CD14-positive monocyte (primary cell): ENCODE results near the gene AXIN1. TPM values are rescaled to one million over a fixed set of nuclear protein-coding genes. Genes with fewer than 3 reads are reported as not detected.
"Not testable (repeated sequence)": the region's sequence is repeated elsewhere in the genome, so short reads cannot be mapped to it uniquely, and the experiment has no call there.

Source experiments
- DNase-seq, 3 donors: peaks; one replicate each; pipeline ENCODE4 v3.0.0-alpha.2; 2011 to 2022
- H2AFZ ChIP-seq: 2 replicates; pipeline ENCODE4 v1.6.0; 2012; ENCODE audit warnings: mild to moderate bottlenecking, low read depth, low read length, inconsistent platforms; ENCODE audit not compliant: insufficient read depth, poor library complexity, severe bottlenecking
- H3K27ac ChIP-seq, 2 donors: 1 replicate in 1 of 2; 2 replicates in 1 of 2; pipeline ENCODE4 v1.5.1; 2012 to 2013; ENCODE audit warnings: low read length in 2 of 2, control low read depth in 1 of 2, inconsistent platforms in 1 of 2, low read depth in 1 of 2, mild to moderate bottlenecking in 1 of 2
- H3K27me3 ChIP-seq, 2 donors: one replicate each; pipeline versions ENCODE4 v1.6.0 to v1.6.1; 2011 to 2013; ENCODE audit warnings: low read length in 2 of 2; ENCODE audit not compliant: control insufficient read depth in 2 of 2, insufficient read depth in 2 of 2
- H3K36me3 ChIP-seq, 2 donors: replicated peaks in 1 of 2; 1 replicate in 1 of 2; 2 replicates in 1 of 2; pipeline versions ENCODE4 v1.5.1 to v1.6.1; 2012 to 2013; ENCODE audit warnings: low read length in 2 of 2, control low read depth in 1 of 2, inconsistent platforms in 1 of 2, mild to moderate bottlenecking in 1 of 2; ENCODE audit not compliant: insufficient read depth in 2 of 2, control insufficient read depth in 1 of 2
- H3K4me1 ChIP-seq, 2 donors: 1 replicate in 1 of 2; 2 replicates in 1 of 2; pipeline versions ENCODE4 v1.5.1 to v1.6.1; 2012 to 2013; ENCODE audit warnings: low read length in 2 of 2, control low read depth in 1 of 2, inconsistent platforms in 1 of 2, mild to moderate bottlenecking in 1 of 2, moderate library complexity in 1 of 2; ENCODE audit not compliant: insufficient read depth in 2 of 2, control insufficient read depth in 1 of 2
- H3K4me2 ChIP-seq: replicated peaks from 2 replicates; pipeline ENCODE3; 2012; ENCODE audit warnings: low read length, moderate library complexity, mild to moderate bottlenecking; ENCODE audit not compliant: poor library complexity, severe bottlenecking; ENCODE audit errors: extremely low read depth
- H3K4me3 ChIP-seq, 3 experiments: fragments of 200-600 bp in 1 of 3; sonication (generic) in 1 of 3; replicated peaks in 1 of 3; 1 replicate in 2 of 3; 2 replicates in 1 of 3; pipeline ENCODE4 v1.5.1; 2011 to 2013; ENCODE audit warnings: low read length in 3 of 3, mild to moderate bottlenecking in 3 of 3, control low read depth in 2 of 3, low read depth in 2 of 3, inconsistent platforms in 1 of 3, moderate library complexity in 1 of 3
- H3K79me2 ChIP-seq: 2 replicates; pipeline ENCODE4 v1.6.0; 2012; ENCODE audit warnings: mild to moderate bottlenecking, control low read depth, inconsistent platforms, low read length, moderate library complexity; ENCODE audit not compliant: insufficient read depth
- H3K9ac ChIP-seq: 2 replicates; pipeline ENCODE4 v1.6.0; 2017; ENCODE audit warnings: low read length, mild to moderate bottlenecking; ENCODE audit not compliant: insufficient read depth, poor library complexity, severe bottlenecking
- H3K9me3 ChIP-seq, 2 donors: replicated peaks in 1 of 2; 1 replicate in 1 of 2; 2 replicates in 1 of 2; pipeline versions ENCODE4 v1.5.1 to v1.6.1; 2012 to 2013; ENCODE audit warnings: low read length in 2 of 2, control low read depth in 1 of 2; ENCODE audit not compliant: control insufficient read depth in 1 of 2, insufficient read depth in 1 of 2
- H4K20me1 ChIP-seq: 2 replicates; pipeline ENCODE4 v1.6.0; 2012; ENCODE audit warnings: mild to moderate bottlenecking, low read length, control low read depth, moderate library complexity; ENCODE audit not compliant: insufficient read depth
- H3K27ac Mint-ChIP-seq, 7 donors: one replicate each; pipeline ENCODE4 v1.8.0; 2020; ENCODE audit warnings: mild to moderate bottlenecking in 7 of 7, mixed read lengths in 7 of 7, moderate library complexity in 6 of 7, inconsistent platforms in 2 of 7
- H3K27me3 Mint-ChIP-seq, 3 donors: one replicate each; pipeline ENCODE4 v1.8.0; 2021 to 2022; ENCODE audit warnings: low read depth in 3 of 3, mild to moderate bottlenecking in 3 of 3, mixed read lengths in 3 of 3, moderate library complexity in 3 of 3, inconsistent platforms in 1 of 3
- H3K36me3 Mint-ChIP-seq, 2 donors: one replicate each; pipeline ENCODE4 v1.8.0; 2020; ENCODE audit warnings: mixed read lengths in 2 of 2, inconsistent platforms in 1 of 2, mild to moderate bottlenecking in 1 of 2
- H3K4me1 Mint-ChIP-seq: one replicate; pipeline ENCODE4 v1.8.0; 2020; ENCODE audit warnings: mild to moderate bottlenecking, mixed read lengths
- H3K4me3 Mint-ChIP-seq, 2 donors: one replicate each; pipeline ENCODE4 v1.8.0; 2020; ENCODE audit warnings: mild to moderate bottlenecking in 2 of 2, mixed read lengths in 2 of 2, moderate library complexity in 1 of 2
- H3K9me3 Mint-ChIP-seq, 7 donors: one replicate each; pipeline ENCODE4 v1.8.0; 2020 to 2022; ENCODE audit warnings: mixed read lengths in 7 of 7, mild to moderate bottlenecking in 6 of 7, moderate library complexity in 6 of 7, inconsistent platforms in 2 of 7
- WGBS: methylation state at CpG from one replicate; pipeline ENCODE4 v1.1.5; 2013; ENCODE audit warnings: missing lambda C conversion rate; ENCODE audit not compliant: insufficient coverage; 5-methylcytosine and 5-hydroxymethylcytosine counted together
- intact Hi-C, 2 donors: fragments of 100-400 bp; cut with micrococcal nuclease; formaldehyde crosslinking; loops; one replicate each; pipeline versions ENCODE4 v1.15.0 to v1.15.1; 2023
- polyA plus RNA-seq, 3 donors: library from polyadenylated mRNA; depleted of rRNA in 1 of 3; unstranded in 2 of 3; stranded (reverse) in 1 of 3; fragments of 300-500 nt in 2 of 3; fragments of >200 nt in 1 of 3; fragmentation: Illumina TruSeq in 2 of 3; gene quantifications; 1 replicate in 2 of 3; 2 replicates in 1 of 3; pipeline ENCODE4 v1.2.3, GENCODE V29; 2012 to 2021
- TF ChIP-seq, protein P1 (sequence below): fragments of 200-600 bp; IDR thresholded peaks from one replicate; pipeline ENCODE4 v1.8.0; 2022; ENCODE audit warnings: antibody characterized with exemption, mild to moderate bottlenecking

AXIN1 gene
- polyA plus RNA-seq, 3 donors: 0.30 to 20.9 (median 0.74) TPM

DNA sequence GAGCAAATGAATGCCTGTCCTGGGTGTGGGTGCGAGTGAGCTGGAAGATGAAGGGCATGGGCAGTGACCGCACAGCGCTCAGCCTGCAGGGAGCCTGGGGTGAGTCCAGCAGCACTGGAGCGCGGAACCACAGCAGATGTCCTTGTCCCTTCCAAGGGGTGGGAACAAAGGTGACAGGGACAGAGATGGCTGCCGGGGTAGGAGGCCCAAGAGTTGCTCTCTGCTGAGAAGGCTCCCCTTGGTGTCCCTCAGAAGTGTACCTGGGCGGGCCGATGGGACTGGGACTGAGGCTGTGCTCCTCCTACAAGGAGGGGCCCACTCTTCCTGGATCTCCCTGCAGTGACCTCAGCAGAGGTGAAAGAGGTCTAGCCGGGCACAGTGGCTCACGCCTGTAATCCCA lies 36.8 kb upstream of the AXIN1 start:
- peak overlapping the region in 2 of 7 donors; percentile 14 to 48 for H3K27ac Mint-ChIP-seq
- TF ChIP-seq, protein P1, sequence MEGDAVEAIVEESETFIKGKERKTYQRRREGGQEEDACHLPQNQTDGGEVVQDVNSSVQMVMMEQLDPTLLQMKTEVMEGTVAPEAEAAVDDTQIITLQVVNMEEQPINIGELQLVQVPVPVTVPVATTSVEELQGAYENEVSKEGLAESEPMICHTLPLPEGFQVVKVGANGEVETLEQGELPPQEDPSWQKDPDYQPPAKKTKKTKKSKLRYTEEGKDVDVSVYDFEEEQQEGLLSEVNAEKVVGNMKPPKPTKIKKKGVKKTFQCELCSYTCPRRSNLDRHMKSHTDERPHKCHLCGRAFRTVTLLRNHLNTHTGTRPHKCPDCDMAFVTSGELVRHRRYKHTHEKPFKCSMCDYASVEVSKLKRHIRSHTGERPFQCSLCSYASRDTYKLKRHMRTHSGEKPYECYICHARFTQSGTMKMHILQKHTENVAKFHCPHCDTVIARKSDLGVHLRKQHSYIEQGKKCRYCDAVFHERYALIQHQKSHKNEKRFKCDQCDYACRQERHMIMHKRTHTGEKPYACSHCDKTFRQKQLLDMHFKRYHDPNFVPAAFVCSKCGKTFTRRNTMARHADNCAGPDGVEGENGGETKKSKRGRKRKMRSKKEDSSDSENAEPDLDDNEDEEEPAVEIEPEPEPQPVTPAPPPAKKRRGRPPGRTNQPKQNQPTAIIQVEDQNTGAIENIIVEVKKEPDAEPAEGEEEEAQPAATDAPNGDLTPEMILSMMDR: no peak
- 87% methylated on average over 9 of the region's 10 CpGs for WGBS

DNA sequence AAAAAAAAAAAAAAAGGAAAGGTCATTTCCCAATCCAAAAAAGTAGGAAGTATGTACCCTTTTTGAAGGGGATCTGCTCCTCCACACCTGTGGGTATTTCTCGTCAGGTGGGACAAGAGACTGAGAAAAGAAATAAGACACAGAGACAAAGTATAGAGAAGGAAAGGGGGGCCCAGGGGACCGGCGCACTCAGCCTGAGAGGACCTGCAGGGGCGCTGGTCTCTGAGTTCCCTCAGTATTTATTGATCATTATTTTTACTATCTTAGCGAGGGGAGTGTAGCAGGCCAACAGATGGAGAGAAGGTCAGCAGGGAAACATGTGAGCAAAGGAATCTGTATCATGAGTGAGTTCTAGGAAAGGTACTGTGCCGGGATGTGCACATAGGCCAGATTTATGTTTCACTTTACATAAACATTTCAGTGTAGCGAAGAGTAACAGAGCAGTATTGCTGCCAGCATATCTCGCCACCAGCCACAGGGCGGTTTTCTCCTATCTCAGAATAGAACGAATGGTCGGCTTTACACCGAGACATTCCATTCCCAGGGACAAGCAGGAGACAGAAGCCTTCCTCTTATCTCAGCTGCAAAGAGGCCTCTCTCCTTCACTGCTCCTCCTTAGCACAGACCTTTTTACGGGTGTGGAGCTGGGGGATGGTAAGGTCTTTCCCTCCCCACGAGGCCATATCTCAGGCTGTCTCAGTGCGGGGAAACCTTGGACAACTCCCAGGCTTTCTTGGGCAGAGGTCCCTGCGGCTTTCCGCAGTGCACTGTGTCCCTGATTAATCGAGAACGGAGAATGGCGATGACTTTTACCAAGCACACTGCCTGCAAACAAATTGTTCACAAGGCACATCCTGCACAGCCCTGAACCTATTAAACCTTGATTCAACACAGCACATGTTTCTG lies 35.5 kb upstream of the AXIN1 start:
- peaks cover 27% of the 10 kb centered on the region for H3K4me1 Mint-ChIP-seq
- H3K4me3 ChIP-seq, DNase-seq, H3K4me3 Mint-ChIP-seq, H3K27me3 ChIP-seq, H3K9me3 ChIP-seq, H3K27ac ChIP-seq, H3K79me2 ChIP-seq, H4K20me1 ChIP-seq, H3K9me3 Mint-ChIP-seq, H3K27me3 Mint-ChIP-seq, H3K9ac ChIP-seq, H3K36me3 ChIP-seq, H3K27ac Mint-ChIP-seq, H2AFZ ChIP-seq, H3K36me3 Mint-ChIP-seq, H3K4me2 ChIP-seq, intact Hi-C loops: not testable (repeated sequence)
- 92% methylated on average over 9 of the region's 20 CpGs for WGBS
- H3K4me1 ChIP-seq: peaks cover 27 to 35% of the 10 kb centered on the region in 2 donors

More for the DNA sequence above, 36.8 kb upstream of the AXIN1 start:
- H3K27ac ChIP-seq: no peak overlapping the region
- peaks cover 14 to 21% of the 10 kb centered on the region in 2 donors for H3K4me1 ChIP-seq
- H3K79me2 ChIP-seq: no peaks in the 10 kb centered on the region
- no peak overlapping the region for H3K9ac ChIP-seq
- Mint-ChIP-seq H3K27me3 (peaks cover 0 to 3% (median 0%) of the 10 kb centered on the region in 3 donors), H3K4me1 (peaks cover 14% of the 10 kb centered on the region), H3K9me3 (peaks cover 0 to 9% (median 4%) of the 10 kb centered on the region in 7 donors), H3K4me3 (no peak overlapping the region), H3K36me3 (peaks cover 0 to 6% of the 10 kb centered on the region in 2 donors)
- no peak overlapping the region for H3K4me3 ChIP-seq
- H3K4me2 ChIP-seq: no peak overlapping the region
- H3K27me3 ChIP-seq: no peaks in the 10 kb centered on the region
- intact Hi-C loops: no loop called here
- peaks cover 0 to 3% of the 10 kb centered on the region in 2 donors for H3K9me3 ChIP-seq
- no peaks in the 10 kb centered on the region for H4K20me1 ChIP-seq
- no peak overlapping the region for H2AFZ ChIP-seq
- no peak for DNase-seq
- H3K36me3 ChIP-seq: no peaks in the 10 kb centered on the region
